Measurements from ENCODE around the gene BTN1A1. TPM values are rescaled to one million over a fixed set of nuclear protein-coding genes. Genes with fewer than 3 reads are reported as not detected.
A peak's percentile ranks its signal among the peaks of the same experiment; 100 is the strongest.

Gene BTN1A1
- total RNA-seq, 1 experiment from 2014 or later, result 0.15 TPM

DNA sequence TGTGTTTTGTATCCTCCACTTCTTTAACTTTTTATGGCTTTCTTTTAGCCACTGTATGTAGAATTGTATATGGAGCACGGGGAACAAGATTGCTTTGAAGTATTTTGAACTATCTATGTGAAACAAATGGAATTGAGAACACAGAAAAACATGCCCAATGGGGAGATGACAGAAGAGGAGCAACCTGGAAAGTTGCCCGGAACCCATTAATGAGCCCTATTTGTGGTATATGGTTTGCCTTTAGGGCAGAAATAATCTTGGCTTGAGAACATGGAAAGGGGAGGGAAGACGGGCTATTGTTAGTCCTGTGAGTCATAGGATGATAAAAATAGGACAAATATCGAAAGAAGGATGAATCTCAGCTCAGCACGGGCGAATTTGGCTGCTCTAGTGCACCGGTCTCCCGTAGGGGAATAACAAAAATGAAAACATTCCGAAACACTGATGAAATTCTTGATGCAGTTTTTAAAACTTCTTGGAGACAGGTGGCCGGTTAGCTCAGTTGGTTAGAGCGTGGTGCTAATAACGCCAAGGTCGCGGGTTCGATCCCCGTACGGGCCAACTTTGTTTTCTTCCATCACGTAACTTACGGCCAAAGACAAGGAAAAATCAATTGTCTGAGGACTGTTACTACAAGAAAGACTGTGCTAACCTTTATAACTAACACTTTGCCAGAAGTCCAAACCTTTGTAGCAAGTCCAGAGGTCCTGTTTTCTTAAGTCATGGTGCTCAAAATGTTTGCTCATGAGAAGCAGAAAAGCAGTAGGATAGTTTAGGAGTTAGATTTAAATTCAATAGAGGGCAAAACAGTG lies 53.7 kb downstream of the BTN1A1 start (continued):
- TF ChIP-seq, protein P1, sequence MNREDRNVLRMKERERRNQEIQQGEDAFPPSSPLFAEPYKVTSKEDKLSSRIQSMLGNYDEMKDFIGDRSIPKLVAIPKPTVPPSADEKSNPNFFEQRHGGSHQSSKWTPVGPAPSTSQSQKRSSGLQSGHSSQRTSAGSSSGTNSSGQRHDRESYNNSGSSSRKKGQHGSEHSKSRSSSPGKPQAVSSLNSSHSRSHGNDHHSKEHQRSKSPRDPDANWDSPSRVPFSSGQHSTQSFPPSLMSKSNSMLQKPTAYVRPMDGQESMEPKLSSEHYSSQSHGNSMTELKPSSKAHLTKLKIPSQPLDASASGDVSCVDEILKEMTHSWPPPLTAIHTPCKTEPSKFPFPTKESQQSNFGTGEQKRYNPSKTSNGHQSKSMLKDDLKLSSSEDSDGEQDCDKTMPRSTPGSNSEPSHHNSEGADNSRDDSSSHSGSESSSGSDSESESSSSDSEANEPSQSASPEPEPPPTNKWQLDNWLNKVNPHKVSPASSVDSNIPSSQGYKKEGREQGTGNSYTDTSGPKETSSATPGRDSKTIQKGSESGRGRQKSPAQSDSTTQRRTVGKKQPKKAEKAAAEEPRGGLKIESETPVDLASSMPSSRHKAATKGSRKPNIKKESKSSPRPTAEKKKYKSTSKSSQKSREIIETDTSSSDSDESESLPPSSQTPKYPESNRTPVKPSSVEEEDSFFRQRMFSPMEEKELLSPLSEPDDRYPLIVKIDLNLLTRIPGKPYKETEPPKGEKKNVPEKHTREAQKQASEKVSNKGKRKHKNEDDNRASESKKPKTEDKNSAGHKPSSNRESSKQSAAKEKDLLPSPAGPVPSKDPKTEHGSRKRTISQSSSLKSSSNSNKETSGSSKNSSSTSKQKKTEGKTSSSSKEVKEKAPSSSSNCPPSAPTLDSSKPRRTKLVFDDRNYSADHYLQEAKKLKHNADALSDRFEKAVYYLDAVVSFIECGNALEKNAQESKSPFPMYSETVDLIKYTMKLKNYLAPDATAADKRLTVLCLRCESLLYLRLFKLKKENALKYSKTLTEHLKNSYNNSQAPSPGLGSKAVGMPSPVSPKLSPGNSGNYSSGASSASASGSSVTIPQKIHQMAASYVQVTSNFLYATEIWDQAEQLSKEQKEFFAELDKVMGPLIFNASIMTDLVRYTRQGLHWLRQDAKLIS (CRISPR knock-in tag; IDR thresholded peaks at IDR 0.05; ENCODE audit: borderline replicate concordance), result no peak
- TF ChIP-seq ZNF138 (CRISPR knock-in tag; conservative IDR thresholded peaks at IDR 0.05) (no peak), ETV6 (CRISPR knock-in tag; IDR thresholded peaks at IDR 0.05) (peak; percentile 35; the same call in 1 of the 2 replicates), GRHL2 (CRISPR knock-in tag; IDR thresholded peaks at IDR 0.05; ENCODE audit: insufficient replicate concordance, severe bottlenecking) (no peak), SP1 (CRISPR knock-in tag; conservative IDR thresholded peaks at IDR 0.05) (0 out of 2 replicates have a peak, but pooled peaks have one; percentile 39), TEAD1 (CRISPR knock-in tag; IDR thresholded peaks at IDR 0.05) (peak; percentile 60; the same call in 1 of the 2 replicates)
- TF ChIP-seq, protein P2, sequence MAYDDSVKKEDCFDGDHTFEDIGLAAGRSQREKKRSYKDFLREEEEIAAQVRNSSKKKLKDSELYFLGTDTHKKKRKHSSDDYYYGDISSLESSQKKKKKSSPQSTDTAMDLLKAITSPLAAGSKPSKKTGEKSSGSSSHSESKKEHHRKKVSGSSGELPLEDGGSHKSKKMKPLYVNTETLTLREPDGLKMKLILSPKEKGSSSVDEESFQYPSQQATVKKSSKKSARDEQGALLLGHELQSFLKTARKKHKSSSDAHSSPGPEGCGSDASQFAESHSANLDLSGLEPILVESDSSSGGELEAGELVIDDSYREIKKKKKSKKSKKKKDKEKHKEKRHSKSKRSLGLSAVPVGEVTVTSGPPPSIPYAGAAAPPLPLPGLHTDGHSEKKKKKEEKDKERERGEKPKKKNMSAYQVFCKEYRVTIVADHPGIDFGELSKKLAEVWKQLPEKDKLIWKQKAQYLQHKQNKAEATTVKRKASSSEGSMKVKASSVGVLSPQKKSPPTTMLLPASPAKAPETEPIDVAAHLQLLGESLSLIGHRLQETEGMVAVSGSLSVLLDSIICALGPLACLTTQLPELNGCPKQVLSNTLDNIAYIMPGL (CRISPR knock-in tag; IDR thresholded peaks at IDR 0.05), result peak; percentile 87

DNA sequence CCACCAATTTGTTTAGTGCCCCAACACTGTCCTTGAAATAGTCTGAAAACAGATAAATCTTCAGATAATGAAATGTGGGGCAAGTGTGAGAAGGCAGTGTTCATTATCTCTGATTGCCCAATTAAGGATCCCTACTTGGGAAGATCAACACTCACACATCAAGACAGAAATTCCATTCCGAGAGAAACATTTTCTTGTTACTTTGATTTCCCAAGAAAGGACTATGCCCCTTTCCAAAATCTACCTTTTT lies 54.3 kb downstream of the BTN1A1 start:
- Mint-ChIP-seq H3K4me3 (no peak overlapping the region), H3K9me3 (no peaks in the 10 kb centered on the region), H3K27me3 (ENCODE audit: low read depth) (no peaks in the 10 kb centered on the region), H3K4me1 (peaks cover 19% of the 10 kb centered on the region), H3K27ac (peak overlapping the region; percentile 7), H3K36me3 (no peaks in the 10 kb centered on the region)
- no peak for ATAC-seq
- TF ChIP-seq, protein P3, sequence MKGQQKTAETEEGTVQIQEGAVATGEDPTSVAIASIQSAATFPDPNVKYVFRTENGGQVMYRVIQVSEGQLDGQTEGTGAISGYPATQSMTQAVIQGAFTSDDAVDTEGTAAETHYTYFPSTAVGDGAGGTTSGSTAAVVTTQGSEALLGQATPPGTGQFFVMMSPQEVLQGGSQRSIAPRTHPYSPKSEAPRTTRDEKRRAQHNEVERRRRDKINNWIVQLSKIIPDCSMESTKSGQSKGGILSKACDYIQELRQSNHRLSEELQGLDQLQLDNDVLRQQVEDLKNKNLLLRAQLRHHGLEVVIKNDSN (CRISPR knock-in tag; IDR thresholded peaks at IDR 0.05), result no peak
- no peak for TF ChIP-seq CREB1 (CRISPR knock-in tag; IDR thresholded peaks at IDR 0.05)
- no peak for TF ChIP-seq NR3C1 (CRISPR knock-in tag; conservative IDR thresholded peaks at IDR 0.05; ENCODE audit: low read depth)
- TF ChIP-seq, protein P4, sequence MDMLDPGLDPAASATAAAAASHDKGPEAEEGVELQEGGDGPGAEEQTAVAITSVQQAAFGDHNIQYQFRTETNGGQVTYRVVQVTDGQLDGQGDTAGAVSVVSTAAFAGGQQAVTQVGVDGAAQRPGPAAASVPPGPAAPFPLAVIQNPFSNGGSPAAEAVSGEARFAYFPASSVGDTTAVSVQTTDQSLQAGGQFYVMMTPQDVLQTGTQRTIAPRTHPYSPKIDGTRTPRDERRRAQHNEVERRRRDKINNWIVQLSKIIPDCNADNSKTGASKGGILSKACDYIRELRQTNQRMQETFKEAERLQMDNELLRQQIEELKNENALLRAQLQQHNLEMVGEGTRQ (CRISPR knock-in tag; IDR thresholded peaks at IDR 0.05), result no peak
- no peak for TF ChIP-seq ELF4 (CRISPR knock-in tag; IDR thresholded peaks at IDR 0.05; ENCODE audit: low read depth)
- TF ChIP-seq, protein P5, sequence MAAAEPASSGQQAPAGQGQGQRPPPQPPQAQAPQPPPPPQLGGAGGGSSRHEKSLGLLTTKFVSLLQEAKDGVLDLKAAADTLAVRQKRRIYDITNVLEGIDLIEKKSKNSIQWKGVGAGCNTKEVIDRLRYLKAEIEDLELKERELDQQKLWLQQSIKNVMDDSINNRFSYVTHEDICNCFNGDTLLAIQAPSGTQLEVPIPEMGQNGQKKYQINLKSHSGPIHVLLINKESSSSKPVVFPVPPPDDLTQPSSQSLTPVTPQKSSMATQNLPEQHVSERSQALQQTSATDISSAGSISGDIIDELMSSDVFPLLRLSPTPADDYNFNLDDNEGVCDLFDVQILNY (CRISPR knock-in tag; IDR thresholded peaks at IDR 0.05), result no peak
- TF ChIP-seq OVOL2 (CRISPR knock-in tag; IDR thresholded peaks at IDR 0.05; ENCODE audit: borderline replicate concordance), result no peak
- TF ChIP-seq ZNF138 (CRISPR knock-in tag; conservative IDR thresholded peaks at IDR 0.05), result no peak
- no peak for TF ChIP-seq RORB (CRISPR knock-in tag; IDR thresholded peaks at IDR 0.05)
- TF ChIP-seq, protein P6, sequence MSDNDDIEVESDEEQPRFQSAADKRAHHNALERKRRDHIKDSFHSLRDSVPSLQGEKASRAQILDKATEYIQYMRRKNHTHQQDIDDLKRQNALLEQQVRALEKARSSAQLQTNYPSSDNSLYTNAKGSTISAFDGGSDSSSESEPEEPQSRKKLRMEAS (CRISPR knock-in tag; IDR thresholded peaks at IDR 0.05), result no peak
- no peak for TF ChIP-seq ZNF671 (CRISPR knock-in tag; IDR thresholded peaks at IDR 0.05)
- no peak for TF ChIP-seq EMX1 (CRISPR knock-in tag; IDR thresholded peaks at IDR 0.05)
- TF ChIP-seq, protein P7, sequence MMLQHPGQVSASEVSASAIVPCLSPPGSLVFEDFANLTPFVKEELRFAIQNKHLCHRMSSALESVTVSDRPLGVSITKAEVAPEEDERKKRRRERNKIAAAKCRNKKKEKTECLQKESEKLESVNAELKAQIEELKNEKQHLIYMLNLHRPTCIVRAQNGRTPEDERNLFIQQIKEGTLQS (CRISPR knock-in tag; conservative IDR thresholded peaks at IDR 0.05), result no peak
- TF ChIP-seq, protein P8, sequence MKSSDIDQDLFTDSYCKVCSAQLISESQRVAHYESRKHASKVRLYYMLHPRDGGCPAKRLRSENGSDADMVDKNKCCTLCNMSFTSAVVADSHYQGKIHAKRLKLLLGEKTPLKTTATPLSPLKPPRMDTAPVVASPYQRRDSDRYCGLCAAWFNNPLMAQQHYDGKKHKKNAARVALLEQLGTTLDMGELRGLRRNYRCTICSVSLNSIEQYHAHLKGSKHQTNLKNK (CRISPR knock-in tag; IDR thresholded peaks at IDR 0.05), result no peak
- TF ChIP-seq, protein P9, sequence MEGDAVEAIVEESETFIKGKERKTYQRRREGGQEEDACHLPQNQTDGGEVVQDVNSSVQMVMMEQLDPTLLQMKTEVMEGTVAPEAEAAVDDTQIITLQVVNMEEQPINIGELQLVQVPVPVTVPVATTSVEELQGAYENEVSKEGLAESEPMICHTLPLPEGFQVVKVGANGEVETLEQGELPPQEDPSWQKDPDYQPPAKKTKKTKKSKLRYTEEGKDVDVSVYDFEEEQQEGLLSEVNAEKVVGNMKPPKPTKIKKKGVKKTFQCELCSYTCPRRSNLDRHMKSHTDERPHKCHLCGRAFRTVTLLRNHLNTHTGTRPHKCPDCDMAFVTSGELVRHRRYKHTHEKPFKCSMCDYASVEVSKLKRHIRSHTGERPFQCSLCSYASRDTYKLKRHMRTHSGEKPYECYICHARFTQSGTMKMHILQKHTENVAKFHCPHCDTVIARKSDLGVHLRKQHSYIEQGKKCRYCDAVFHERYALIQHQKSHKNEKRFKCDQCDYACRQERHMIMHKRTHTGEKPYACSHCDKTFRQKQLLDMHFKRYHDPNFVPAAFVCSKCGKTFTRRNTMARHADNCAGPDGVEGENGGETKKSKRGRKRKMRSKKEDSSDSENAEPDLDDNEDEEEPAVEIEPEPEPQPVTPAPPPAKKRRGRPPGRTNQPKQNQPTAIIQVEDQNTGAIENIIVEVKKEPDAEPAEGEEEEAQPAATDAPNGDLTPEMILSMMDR (IDR thresholded peaks at IDR 0.05), result no peak
- no peak for TF ChIP-seq GABPB1 (CRISPR knock-in tag; IDR thresholded peaks at IDR 0.05)
- TF ChIP-seq TP53 (CRISPR knock-in tag; IDR thresholded peaks at IDR 0.05), result no peak
- POLR2A ChIA-PET, result no interaction called here
- DNase-seq (ENCODE audit: low spot score), result no peak
- CTCF ChIA-PET, result interaction anchor here (1.5 to 2.6 kb wide), 2 partner anchors 213 kb away, joined by 5 to 12 read pairs; no protein-coding TSS in a partner anchor

Data from WTC11 (cell line).